K562 (cell line): ENCODE results near the gene KDELR3. TPM values are rescaled to one million over a fixed set of nuclear protein-coding genes. Genes with fewer than 3 reads are reported as not detected.

ENCODE experiments used
- BCLAF1 ChIP-seq, 2 experiments: fragments of 450-650 bp in 1 of 2; IDR thresholded peaks; 2 replicates each; pipeline ENCODE4 v1.6.1; 2011 to 2017; ENCODE audit warnings: low read depth in 2 of 2, antibody characterized with exemption in 1 of 2, borderline replicate concordance in 1 of 2, low read length in 1 of 2, mild to moderate bottlenecking in 1 of 2, mixed read lengths in 1 of 2; ENCODE audit not compliant: control insufficient read depth in 1 of 2
- BDP1 ChIP-seq: IDR thresholded peaks from 3 replicates; pipeline ENCODE4 v1.6.1; 2011; ENCODE audit not compliant: insufficient read length, insufficient read depth
- CHD1 ChIP-seq: fragments of 200-600 bp; sonication (generic); IDR thresholded peaks from one replicate; pipeline ENCODE4 v1.6.1; 2012; ENCODE audit warnings: mild to moderate bottlenecking, moderate library complexity, low read length, inconsistent platforms
- CREBBP ChIP-seq: IDR thresholded peaks from one replicate; pipeline ENCODE4 v1.6.1; 2012; ENCODE audit warnings: low read depth, mild to moderate bottlenecking, control low read depth, inconsistent platforms, low read length
- ERF ChIP-seq: fragments of 450-650 bp; formaldehyde crosslinking; IDR thresholded peaks from 2 replicates; pipeline ENCODE4 v1.4.0; 2020; ENCODE audit warnings: mild to moderate bottlenecking, mixed read lengths
- FOXK1 ChIP-seq: sonication (generic); formaldehyde crosslinking; IDR thresholded peaks from 2 replicates; pipeline ENCODE4 v1.8.0; 2022; ENCODE audit warnings: missing genetic modification reagents, mild to moderate bottlenecking, borderline replicate concordance
- GTF2A2 ChIP-seq: IDR thresholded peaks from 2 replicates; pipeline ENCODE4 v1.6.1; 2016; ENCODE audit warnings: mild to moderate bottlenecking, missing genetic modification characterization, missing compliant biosample characterization
- HDAC8 ChIP-seq: fragments of 450-650 bp; IDR thresholded peaks from 2 replicates; pipeline ENCODE4 v1.6.1; 2016; ENCODE audit warnings: mild to moderate bottlenecking, missing genetic modification characterization, moderate library complexity, missing compliant biosample characterization
- ILF3 ChIP-seq: fragments of 450-650 bp; IDR thresholded peaks from 2 replicates; pipeline ENCODE4 v1.6.1; 2018; ENCODE audit warnings: antibody characterized with exemption, mild to moderate bottlenecking, moderate library complexity, borderline replicate concordance
- KDM4B ChIP-seq, 2 experiments: fragments of 450-650 bp in 1 of 2; sonication (generic) in 1 of 2; IDR thresholded peaks; 2 replicates each; pipeline ENCODE4 v1.6.1; 2016 to 2017; ENCODE audit warnings: borderline replicate concordance in 2 of 2, antibody characterized with exemption in 1 of 2, low read depth in 1 of 2, mild to moderate bottlenecking in 1 of 2
- KLF1 ChIP-seq: fragments of 450-650 bp; IDR thresholded peaks from 2 replicates; pipeline ENCODE4 v1.6.1; 2016; ENCODE audit warnings: missing genetic modification characterization, missing compliant biosample characterization
- MXD1 ChIP-seq: fragments of 250-450 bp; sonication (Bioruptor Pico); IDR thresholded peaks from 2 replicates; pipeline ENCODE4 v1.8.0; 2021; ENCODE audit warnings: borderline replicate concordance, mild to moderate bottlenecking, moderate library complexity; ENCODE audit not compliant: poor library complexity, severe bottlenecking
- RB1 ChIP-seq: fragments of 450-650 bp; IDR thresholded peaks from 2 replicates; pipeline ENCODE4 v1.6.1; 2017; ENCODE audit warnings: low read depth, mild to moderate bottlenecking
- RNF2 ChIP-seq: sonication (generic); IDR thresholded peaks from 2 replicates; pipeline ENCODE4 v1.6.1; 2016
- SIN3A ChIP-seq, 2 experiments: fragments of 150-350 bp in 1 of 2; IDR thresholded peaks; 2 replicates each; pipeline ENCODE4 v1.6.1; 2011 to 2016; ENCODE audit warnings: borderline replicate concordance in 2 of 2, low read depth in 2 of 2, low read length in 2 of 2, mild to moderate bottlenecking in 2 of 2, moderate library complexity in 2 of 2; ENCODE audit not compliant: control insufficient read depth in 1 of 2
- TEAD4 ChIP-seq, 2 experiments: sonication (generic) in 1 of 2; formaldehyde crosslinking in 1 of 2; IDR thresholded peaks; 2 replicates each; pipeline versions ENCODE4 v1.6.1 to v1.8.0; 2012 to 2022; ENCODE audit warnings: borderline replicate concordance in 1 of 2, inconsistent platforms in 1 of 2, low read length in 1 of 2, mild to moderate bottlenecking in 1 of 2, missing genetic modification reagents in 1 of 2
- TRIM24 ChIP-seq, 2 experiments: fragments of 450-650 bp; IDR thresholded peaks; 2 replicates each; pipeline ENCODE4 v1.6.1; 2016
- XRCC4 ChIP-seq: IDR thresholded peaks from one replicate; pipeline ENCODE4 v1.6.1; 2011; ENCODE audit not compliant: insufficient read depth, insufficient read length; ENCODE audit errors: extremely low read depth
- ZNF146 ChIP-seq: IDR thresholded peaks from one replicate; pipeline ENCODE4 v1.6.1; 2018; ENCODE audit warnings: missing compliant biosample characterization; ENCODE audit not compliant: unreplicated experiment
- ZNF431 ChIP-seq: sonication (generic); formaldehyde crosslinking; IDR thresholded peaks from 2 replicates; pipeline ENCODE4 v1.8.0; 2022; ENCODE audit warnings: mild to moderate bottlenecking, missing genetic modification reagents
- ZNF740 ChIP-seq, 3 experiments: fragments of 200-800 bp in 1 of 3; sonication (Bioruptor generic) in 1 of 3; sonication (generic) in 1 of 3; formaldehyde crosslinking in 1 of 3; IDR thresholded peaks; 2 replicates each; pipeline versions ENCODE4 v1.6.1 to v1.8.0; 2016 to 2022; ENCODE audit warnings: mild to moderate bottlenecking in 2 of 3, missing compliant biosample characterization in 2 of 3, missing genetic modification characterization in 2 of 3, missing genetic modification reagents in 1 of 3
- ZNF780A ChIP-seq: fragments of 250-450 bp; sonication (Bioruptor Pico); IDR thresholded peaks from 2 replicates; pipeline ENCODE4 v1.5.0; 2021; ENCODE audit warnings: mild to moderate bottlenecking
- ZNF830 ChIP-seq: fragments of 250-450 bp; sonication (Bioruptor Pico); IDR thresholded peaks from 2 replicates; pipeline ENCODE4 v1.5.0; 2021; ENCODE audit warnings: mild to moderate bottlenecking
- polyA plus RNA-seq, 8 experiments: library from polyadenylated mRNA; depleted of rRNA in 4 of 8; stranded (reverse) in 5 of 8; unstranded in 3 of 8; fragments of >200 nt; fragmentation: Nextera tagmentation in 2 of 8; fragmentation: Illumina TruSeq in 1 of 8; extraction: Ambion mirVana in 2 of 8; extraction: Trizol in 1 of 8; gene quantifications; 2 replicates each; pipeline versions ENCODE4 v1.2.1 to v1.2.3, GENCODE V29; 2011 to 2014; ENCODE audit warnings: inconsistent platforms in 1 of 8, missing spikeins in 1 of 8
- total RNA-seq, 7 experiments: library from RNA; depleted of rRNA in 6 of 7; stranded (reverse); fragments of >200 nt in 6 of 7; fragmentation: Illumina TruSeq in 2 of 7; extraction: Trizol in 2 of 7; gene quantifications; 2 replicates each; pipeline versions ENCODE4 v1.2.1 to v1.2.3, GENCODE V29; 2011 to 2021; ENCODE audit warnings: low replicate concordance in 1 of 7

KDELR3 gene
- total and polyA plus RNA-seq, 9 of the 15 experiments (the other 6 are each of a cell fraction or from before 2014, with no cell fraction given), result 7.1 to 44.8 (median 9.6) TPM

- 0 out of 2 replicates have a peak, but pooled peaks have one; percentile 55 for TF ChIP-seq ERF (CRISPR knock-in tag)
- no peak for TF ChIP-seq CREBBP
- TF ChIP-seq BCLAF1 (IDR thresholded peaks at IDR 0.05; ENCODE audit: borderline replicate concordance in 1 of 2, control insufficient read depth in 1 of 2, low read depth in 2 of 2, low read length in 1 of 2), result no peak
- no peak for TF ChIP-seq ZNF431
- peak in 1 of 2 experiments; percentile 58; a peak in 1 of 4 replicates for TF ChIP-seq SIN3A (IDR thresholded peaks at IDR 0.05; ENCODE audit: borderline replicate concordance in 2 of 2, control insufficient read depth in 1 of 2, low read depth in 2 of 2, low read length in 2 of 2)
- TF ChIP-seq ILF3, result 0 out of 2 replicates have a peak, but pooled peaks have one; percentile 48
- TF ChIP-seq RNF2, result no peak
- no peak for TF ChIP-seq MXD1 (CRISPR knock-in tag)
- no peak for TF ChIP-seq ZNF830
- TF ChIP-seq BDP1, result no peak
- TF ChIP-seq KLF1 (tag), result 0 out of 2 replicates have a peak, but pooled peaks have one; percentile 14
- TF ChIP-seq ZNF740 (CRISPR knock-in tag; IDR thresholded peaks at IDR 0.05), result peak; percentile 74
- peak in 1 of 2 experiments; percentile 80; a peak in 2 of 4 replicates for TF ChIP-seq ZNF740 (tag; IDR thresholded peaks at IDR 0.05)
- TF ChIP-seq KDM4B (IDR thresholded peaks at IDR 0.05; ENCODE audit: borderline replicate concordance in 2 of 2, low read depth in 1 of 2), result peak in 1 of 2 experiments; percentile 46; a peak in 1 of 4 replicates
- TF ChIP-seq CHD1, result peak; percentile 9
- TF ChIP-seq XRCC4, result no peak
- no peak for TF ChIP-seq ZNF780A (CRISPR knock-in tag)
- no peak for TF ChIP-seq ZNF146 (CRISPR knock-in tag)
- TF ChIP-seq FOXK1, result no peak
- TF ChIP-seq HDAC8 (tag), result no peak
- no peak for TF ChIP-seq TEAD4 (IDR thresholded peaks at IDR 0.05; ENCODE audit: low read length)
- 0 out of 2 replicates have a peak, but pooled peaks have one; percentile 2 for TF ChIP-seq TEAD4 (CRISPR knock-in tag; IDR thresholded peaks at IDR 0.05; ENCODE audit: borderline replicate concordance)
- TF ChIP-seq GTF2A2 (tag), result 0 out of 2 replicates have a peak, but pooled peaks have one; percentile 30
- TF ChIP-seq RB1, result 0 out of 2 replicates have a peak, but pooled peaks have one; percentile 39
- peak in 1 of 2 experiments; percentile 15; a peak in 1 of 4 replicates for TF ChIP-seq TRIM24 (IDR thresholded peaks at IDR 0.05)
Measured at GRCh38 chr22:38505541-38506117, 37.7 kb downstream of the KDELR3 start (continued).
